RWPE1 (cell line): ENCODE data around the gene ZBTB38.
A peak's percentile ranks its signal among the peaks of the same experiment; 100 is the strongest.

ENCODE experiments used
- CTCF ChIA-PET: fragments of 350-600 bp; sonication (Branson Sonifier 250); formaldehyde crosslinking; extraction: SDS; loops from one replicate; lab custom pipeline; 2021; lab: Yijun Ruan, JAX
- POLR2A ChIA-PET: fragments of 400-600 bp; formaldehyde crosslinking; extraction: SDS; loops from one replicate; lab custom pipeline; 2020; ENCODE audit warnings: antibody characterized with exemption; ENCODE audit not compliant: low non-redundant PET; lab: Yijun Ruan, JAX
- DNase-seq: peaks from one replicate; pipeline ENCODE4 v3.0.0; 2012; ENCODE audit warnings: low spot score
- H3K27ac ChIP-seq: fragments of 450-650 bp; 2 replicates; pipeline ENCODE4 v1.5.1; 2017
- CTCF ChIP-seq: fragments of 450-650 bp; conservative IDR thresholded peaks from 2 replicates; pipeline ENCODE4 v1.5.1; 2017; ENCODE audit warnings: low read depth, mild to moderate bottlenecking

Gene ZBTB38

GRCh38 chr3:141412087-141412935, 44.0 kb downstream of the ZBTB38 start:
- peak; percentile 42 for DNase-seq
- H3K27ac ChIP-seq, result peak overlapping the region; percentile 75
- CTCF ChIA-PET, result interaction anchor here (0.6 to 1.0 kb wide), 2 partner anchors 11 to 30 kb away, joined by 5 read pairs; no protein-coding TSS in a partner anchor
- no peak for TF ChIP-seq CTCF
- POLR2A ChIA-PET, result interaction anchor here (1.1 kb wide), 1 partner anchor 44 kb away, joined by 4 read pairs; the partner anchor contains the start of gene ZBTB38

- H3K27ac ChIP-seq, result peak overlapping the region; percentile 75
- ChIA-PET POLR2A (interaction anchor here (1.1 kb wide), 1 partner anchor 44 kb away, joined by 4 read pairs; the partner anchor contains the start of gene ZBTB38), CTCF (no interaction called here)
- DNase-seq, result no peak
- no peak for TF ChIP-seq CTCF
Measured at GRCh38 chr3:141412936-141413354, 44.6 kb downstream of the ZBTB38 start.

- CTCF ChIA-PET, result no interaction called here
- H3K27ac ChIP-seq, result peak overlapping the region; percentile 75
- DNase-seq, result no peak
- TF ChIP-seq CTCF, result no peak
- POLR2A ChIA-PET, result interaction anchor here (1.1 kb wide), 1 partner anchor 45 kb away, joined by 4 read pairs; the partner anchor contains the start of gene ZBTB38
Measured at GRCh38 chr3:141413391-141413790, 45.1 kb downstream of the ZBTB38 start.

- CTCF ChIA-PET, result no interaction called here
- no peak for TF ChIP-seq CTCF
- DNase-seq, result no peak
- 0 out of 2 replicates have a peak overlapping the region, but pooled peaks have one; percentile 0 for H3K27ac ChIP-seq
- POLR2A ChIA-PET, result no interaction called here
Measured at GRCh38 chr3:141413801-141414689, 45.7 kb downstream of the ZBTB38 start.

- no peak for TF ChIP-seq CTCF
- ChIA-PET POLR2A (no interaction called here), CTCF (no interaction called here)
- H3K27ac ChIP-seq, result no peak overlapping the region
- DNase-seq, result no peak
Measured at GRCh38 chr3:141414800-141415462, 46.6 kb downstream of the ZBTB38 start.
